Coronary artery (tissue), 2 donors: ENCODE results near the gene STPG4.

Source experiments
- DNase-seq: peaks from one replicate; pipeline ENCODE4 v3.0.0-alpha.2; 2017; ENCODE audit warnings: low spot score
- H3K27ac ChIP-seq, 2 donors: fragments of 200-600 bp; sonication (generic); one replicate each; pipeline ENCODE4 v1.5.1; 2016 to 2019
- H3K4me3 ChIP-seq: fragments of 200-600 bp; sonication (generic); 2 replicates; pipeline ENCODE4 v1.5.1; 2016; ENCODE audit warnings: mild to moderate bottlenecking, moderate library complexity
- CTCF ChIP-seq: fragments of 200-600 bp; sonication (generic); IDR thresholded peaks from one replicate; pipeline ENCODE4 v1.5.1; 2019; ENCODE audit warnings: antibody characterized with exemption

The STPG4 gene

GRCh38 chr2:47165001-47165555, 10.0 kb upstream of the STPG4 start:
- Histone ChIP-seq H3K27ac (peak overlapping the region in 1 of 2 donors; percentile 12), H3K4me3 (no peak overlapping the region)
- DNase-seq = no peak
- TF ChIP-seq CTCF = no peak

GRCh38 chr2:47162780-47163179, 7.7 kb upstream of the STPG4 start:
- no peak for TF ChIP-seq CTCF
- DNase-seq = no peak
- Histone ChIP-seq H3K4me3 (no peak overlapping the region), H3K27ac (no peak overlapping the region)

GRCh38 chr2:47161475-47161874, 6.4 kb upstream of the STPG4 start:
- no peak overlapping the region for H3K4me3 ChIP-seq
- DNase-seq = no peak
- TF ChIP-seq CTCF = no peak
- no peak overlapping the region for H3K27ac ChIP-seq

GRCh38 chr2:47160660-47161059, 5.6 kb upstream of the STPG4 start:
- no peak for DNase-seq
- Histone ChIP-seq H3K27ac (no peak overlapping the region), H3K4me3 (no peak overlapping the region)
- no peak for TF ChIP-seq CTCF

GRCh38 chr2:47160211-47160610, 5.1 kb upstream of the STPG4 start:
- no peak for TF ChIP-seq CTCF
- H3K4me3 ChIP-seq = no peak overlapping the region
- H3K27ac ChIP-seq = no peak overlapping the region
- DNase-seq = no peak

- TF ChIP-seq CTCF = no peak
- no peak overlapping the region for H3K4me3 ChIP-seq
- H3K27ac ChIP-seq = no peak overlapping the region
- DNase-seq = no peak
Observed at GRCh38 chr2:47159627-47160026, 4.5 kb upstream of the STPG4 start.

- H3K4me3 ChIP-seq = no peak overlapping the region
- TF ChIP-seq CTCF = no peak
- H3K27ac ChIP-seq = no peak overlapping the region
- no peak for DNase-seq
Observed at GRCh38 chr2:47158576-47158975, 3.5 kb upstream of the STPG4 start.
